ENCODE measurements around the gene DHRS7B.

GRCh38 chr17:21078016-21078780, 48.6 kb upstream of the DHRS7B start:
- TF ChIP-seq, protein P1, sequence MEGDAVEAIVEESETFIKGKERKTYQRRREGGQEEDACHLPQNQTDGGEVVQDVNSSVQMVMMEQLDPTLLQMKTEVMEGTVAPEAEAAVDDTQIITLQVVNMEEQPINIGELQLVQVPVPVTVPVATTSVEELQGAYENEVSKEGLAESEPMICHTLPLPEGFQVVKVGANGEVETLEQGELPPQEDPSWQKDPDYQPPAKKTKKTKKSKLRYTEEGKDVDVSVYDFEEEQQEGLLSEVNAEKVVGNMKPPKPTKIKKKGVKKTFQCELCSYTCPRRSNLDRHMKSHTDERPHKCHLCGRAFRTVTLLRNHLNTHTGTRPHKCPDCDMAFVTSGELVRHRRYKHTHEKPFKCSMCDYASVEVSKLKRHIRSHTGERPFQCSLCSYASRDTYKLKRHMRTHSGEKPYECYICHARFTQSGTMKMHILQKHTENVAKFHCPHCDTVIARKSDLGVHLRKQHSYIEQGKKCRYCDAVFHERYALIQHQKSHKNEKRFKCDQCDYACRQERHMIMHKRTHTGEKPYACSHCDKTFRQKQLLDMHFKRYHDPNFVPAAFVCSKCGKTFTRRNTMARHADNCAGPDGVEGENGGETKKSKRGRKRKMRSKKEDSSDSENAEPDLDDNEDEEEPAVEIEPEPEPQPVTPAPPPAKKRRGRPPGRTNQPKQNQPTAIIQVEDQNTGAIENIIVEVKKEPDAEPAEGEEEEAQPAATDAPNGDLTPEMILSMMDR (conservative IDR thresholded peaks at IDR 0.05 in 1 of 2, IDR thresholded peaks at IDR 0.05 in 1 of 2; ENCODE audit: low read depth in 1 of 2, low read length in 2 of 2): no peak
- TF ChIP-seq EZH2 (IDR thresholded peaks at IDR 0.05; ENCODE audit: low read length, missing control alignments): no peak
